T-helper 17 cell (primary cell): Measurements from ENCODE around the gene CRNKL1. TPM values are rescaled to one million over a fixed set of nuclear protein-coding genes. Genes with fewer than 3 reads are reported as not detected.

ENCODE experiments used
- ATAC-seq: fragments of 150-1000 bp; cut with Tn5 transposase; 2 replicates; pipeline ENCODE4 v1.10.0; 2021; ENCODE audit warnings: mild to moderate bottlenecking, moderate library complexity
- DNase-seq, 3 donors: peaks; one replicate each; pipeline versions ENCODE4 v3.0.0 to v3.0.0-alpha.2; 2020 to 2021
- H3K9me3 ChIP-seq: one replicate; pipeline ENCODE4 v1.7.0; 2013; ENCODE audit warnings: low read length, mild to moderate bottlenecking; ENCODE audit not compliant: control insufficient read depth, poor library complexity, severe bottlenecking
- H3K27ac Mint-ChIP-seq: one replicate; pipeline ENCODE4 v1.8.0; 2022; ENCODE audit warnings: mild to moderate bottlenecking, moderate library complexity, mixed read lengths
- H3K27me3 Mint-ChIP-seq: one replicate; pipeline ENCODE4 v1.8.0; 2022; ENCODE audit warnings: mixed read lengths
- H3K36me3 Mint-ChIP-seq: one replicate; pipeline ENCODE4 v1.8.0; 2022; ENCODE audit warnings: low read depth, mixed read lengths
- H3K4me1 Mint-ChIP-seq: one replicate; pipeline ENCODE4 v1.8.0; 2022; ENCODE audit warnings: mild to moderate bottlenecking, mixed read lengths
- H3K4me3 Mint-ChIP-seq: one replicate; pipeline ENCODE4 v1.8.0; 2022; ENCODE audit warnings: mild to moderate bottlenecking, moderate library complexity, mixed read lengths
- total RNA-seq, 4 donors: library from RNA in 2 of 4; stranded (reverse) in 2 of 4; gene quantifications; one replicate each; pipeline ENCODE4 v1.2.3 and lab custom pipeline; 2022 to 2026

CRNKL1 gene
- total RNA-seq, 2 donors from 2014 or later: 21.6 to 22.8 TPM

DNA sequence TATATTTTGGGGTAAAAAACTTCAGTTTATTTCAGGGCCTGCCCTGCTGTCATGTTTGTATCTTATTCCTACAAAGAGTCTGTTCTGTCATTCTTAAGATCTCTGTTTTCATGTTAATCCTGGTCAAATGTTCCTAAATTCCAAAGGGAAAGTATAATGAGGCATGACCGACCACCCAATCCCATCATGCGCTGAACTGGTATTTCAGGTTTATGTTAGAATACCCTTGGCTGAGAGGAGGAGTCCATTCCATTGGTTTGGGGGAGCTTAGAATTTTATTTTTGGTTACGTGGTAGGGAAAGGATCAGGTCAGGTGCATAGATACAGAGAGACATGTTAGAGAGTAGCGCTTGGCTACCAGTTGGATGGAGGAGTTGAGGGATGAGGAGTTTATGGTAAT is 25.8 kb upstream of the CRNKL1 start:
- H3K4me1 Mint-ChIP-seq: peaks cover 5% of the 10 kb centered on the region
- H3K27me3 Mint-ChIP-seq: peaks cover 50% of the 10 kb centered on the region
- H3K36me3 Mint-ChIP-seq: no peaks in the 10 kb centered on the region
- DNase-seq: no peak
- H3K27ac Mint-ChIP-seq: no peak overlapping the region
- no peak overlapping the region for H3K4me3 Mint-ChIP-seq
- no peaks in the 10 kb centered on the region for H3K9me3 ChIP-seq
- no peak for ATAC-seq

DNA sequence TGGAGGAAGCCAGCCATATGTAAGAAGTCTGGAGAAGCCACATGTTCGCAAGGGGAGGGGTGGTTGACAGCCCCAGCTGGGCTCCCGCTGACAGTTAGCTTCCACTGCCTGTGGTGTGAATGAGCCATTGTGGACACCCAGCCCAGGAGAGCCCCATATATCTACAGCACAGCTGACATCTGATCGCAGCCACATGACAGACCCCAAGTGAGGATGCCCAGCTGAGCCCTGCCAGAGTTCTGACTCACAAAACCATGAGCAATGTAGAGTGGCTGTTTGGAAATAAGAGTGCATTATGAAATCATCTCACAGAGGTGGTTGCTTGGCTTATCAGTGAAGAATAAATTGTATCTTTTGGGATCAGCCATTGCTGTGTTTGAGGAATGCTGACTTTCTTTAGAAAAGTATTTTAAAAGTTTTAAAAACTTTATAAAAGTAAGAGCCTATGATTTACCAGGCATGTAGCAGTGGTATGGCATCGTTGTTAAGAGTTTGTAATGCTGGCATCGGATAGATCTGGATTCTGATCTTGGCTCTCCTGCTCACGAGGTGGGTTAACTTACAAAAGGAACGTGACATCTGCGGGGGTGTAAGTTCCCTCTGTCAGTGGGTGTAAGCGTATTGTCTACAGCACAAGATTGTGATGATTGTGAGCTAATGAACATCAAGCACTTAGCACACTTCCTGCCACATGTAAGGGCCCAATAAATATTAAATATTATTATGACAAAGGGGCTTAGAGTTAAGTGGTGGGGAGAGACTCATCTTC is 24.2 kb upstream of the CRNKL1 start:
- Mint-ChIP-seq H3K4me1 (peaks cover 5% of the 10 kb centered on the region), H3K4me3 (no peak overlapping the region), H3K36me3 (no peaks in the 10 kb centered on the region), H3K27me3 (peaks cover 40% of the 10 kb centered on the region), H3K27ac (no peak overlapping the region)
- no peak for DNase-seq
- no peaks in the 10 kb centered on the region for H3K9me3 ChIP-seq
- no peak for ATAC-seq

DNA sequence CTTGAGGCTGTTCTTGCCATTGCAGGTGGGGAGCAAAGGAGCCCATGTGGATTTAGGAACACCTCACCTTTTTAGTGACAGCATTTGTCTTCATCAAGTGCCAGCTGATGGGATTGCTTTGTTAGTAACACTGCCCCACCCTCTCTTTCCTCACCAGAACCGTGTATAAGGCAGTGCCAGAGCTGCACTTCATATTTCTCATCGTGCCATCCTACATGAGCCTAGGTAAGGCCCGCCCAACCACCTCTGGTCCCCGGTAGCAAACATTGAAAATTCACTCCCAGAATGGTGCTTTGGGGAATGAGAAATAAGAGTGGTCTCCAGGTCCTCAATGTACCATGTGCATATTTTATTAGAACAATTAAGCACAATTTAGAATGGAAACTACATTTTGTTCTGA is 22.8 kb upstream of the CRNKL1 start:
- H3K4me3 Mint-ChIP-seq: no peak overlapping the region
- DNase-seq (no peak), ATAC-seq (no peak)
- no peaks in the 10 kb centered on the region for H3K36me3 Mint-ChIP-seq
- H3K9me3 ChIP-seq: no peaks in the 10 kb centered on the region
- H3K4me1 Mint-ChIP-seq: peaks cover 5% of the 10 kb centered on the region
- H3K27ac Mint-ChIP-seq: no peak overlapping the region
- H3K27me3 Mint-ChIP-seq: peaks cover 41% of the 10 kb centered on the region

DNA sequence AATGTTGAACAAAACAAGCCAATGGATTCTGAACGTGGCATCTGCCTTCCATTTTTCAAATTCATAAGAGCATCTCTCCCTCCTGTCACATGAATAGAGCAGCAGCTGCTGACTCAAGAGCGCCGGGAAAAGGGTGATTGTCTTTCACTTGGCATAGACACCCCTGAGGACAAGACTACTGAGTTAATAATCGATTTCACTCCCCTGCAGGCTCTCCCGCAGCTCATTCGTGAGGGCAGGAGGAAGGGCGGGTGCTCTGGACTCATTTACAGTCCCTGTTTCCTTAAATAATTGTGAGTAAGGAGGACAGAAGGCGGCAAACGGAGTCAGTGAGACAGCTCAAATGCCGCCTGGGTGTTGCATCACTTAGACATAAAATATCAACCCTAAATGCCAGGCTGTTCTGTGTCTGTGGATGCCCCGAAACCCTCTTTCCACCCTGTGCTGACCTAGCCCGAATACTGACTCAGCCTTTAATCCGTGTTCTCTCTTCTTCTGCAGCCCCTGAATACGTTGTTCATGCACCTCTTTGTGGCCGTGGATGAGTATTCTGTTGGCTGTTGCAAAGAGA is 21.6 kb upstream of the CRNKL1 start:
- no peaks in the 10 kb centered on the region for H3K36me3 Mint-ChIP-seq

DNA sequence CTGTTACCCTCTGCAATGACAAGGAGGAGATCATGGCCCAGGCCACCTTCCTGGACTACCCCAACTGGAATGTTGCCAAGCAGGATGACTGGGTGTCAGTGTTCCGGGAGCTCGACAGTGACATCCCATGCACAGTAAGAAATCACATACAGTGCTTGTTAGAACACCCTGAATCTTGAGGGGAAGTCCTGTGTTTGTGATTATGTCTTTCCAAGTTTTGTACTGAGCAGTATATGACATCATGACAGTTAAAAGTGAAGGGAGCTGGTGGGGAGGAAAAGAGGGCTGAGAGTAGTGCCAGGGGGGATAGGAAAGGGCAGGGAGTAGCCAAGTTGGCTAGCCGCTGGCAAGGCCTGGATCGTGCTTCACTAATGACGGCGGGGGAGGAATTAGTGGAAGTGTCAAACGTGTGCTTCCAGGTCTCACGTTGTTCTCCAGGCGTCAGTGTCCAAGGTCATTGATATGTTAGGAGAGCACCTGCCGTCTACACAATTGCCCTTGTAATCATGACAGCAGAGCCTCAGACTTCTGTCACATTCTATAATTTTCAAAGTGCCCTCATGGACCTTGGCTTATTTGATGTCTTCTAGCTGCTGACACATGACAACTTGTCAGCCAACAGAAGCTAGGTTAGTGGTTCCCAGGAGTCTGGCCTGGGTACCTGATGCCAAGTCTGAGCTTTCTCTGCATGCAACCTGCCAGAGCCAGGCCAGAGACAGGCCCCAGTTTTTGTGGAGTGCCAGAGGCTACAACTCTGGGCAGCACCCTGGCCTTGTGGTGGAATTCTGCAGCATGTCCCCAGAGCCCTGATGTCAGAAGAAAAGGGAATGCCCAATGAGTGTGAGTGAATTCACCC is 18.8 kb upstream of the CRNKL1 start:
- no peak for ATAC-seq
- no peak overlapping the region for H3K4me3 Mint-ChIP-seq
- H3K27me3 Mint-ChIP-seq: peaks cover 25% of the 10 kb centered on the region

More for the DNA sequence above, 21.6 kb upstream of the CRNKL1 start:
- DNase-seq: no peak
- Mint-ChIP-seq H3K4me1 (peaks cover 5% of the 10 kb centered on the region), H3K27ac (no peak overlapping the region), H3K27me3 (peaks cover 41% of the 10 kb centered on the region), H3K4me3 (no peak overlapping the region)
- ATAC-seq: no peak
- H3K9me3 ChIP-seq: no peaks in the 10 kb centered on the region

DNA sequence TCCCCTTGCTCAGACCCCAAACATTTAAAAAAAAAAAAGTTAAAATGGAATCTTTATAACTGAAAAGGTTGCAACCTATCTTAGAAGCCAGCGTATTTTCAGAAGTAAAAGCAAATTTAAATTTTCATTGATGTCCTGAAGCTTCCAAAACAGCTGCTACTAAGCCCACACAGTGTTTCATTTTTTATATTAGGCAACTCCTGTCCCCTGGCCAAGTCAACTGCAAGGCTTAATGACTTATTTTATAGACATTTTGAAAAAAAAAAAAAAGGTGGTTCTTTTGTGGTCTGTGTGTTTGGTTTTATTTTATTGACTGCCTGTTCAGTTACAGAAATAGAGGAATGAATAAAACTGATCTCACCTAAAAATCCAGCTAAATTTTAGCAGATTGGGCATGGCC is 13.1 kb upstream of the CRNKL1 start:
- no peaks in the 10 kb centered on the region for H3K9me3 ChIP-seq
- no peaks in the 10 kb centered on the region for H3K36me3 Mint-ChIP-seq
- H3K4me3 Mint-ChIP-seq: no peak overlapping the region
- ATAC-seq (no peak), DNase-seq (no peak)
- H3K27ac Mint-ChIP-seq: no peak overlapping the region
- H3K27me3 Mint-ChIP-seq: peaks cover 55% of the 10 kb centered on the region
- H3K4me1 Mint-ChIP-seq: peaks cover 2% of the 10 kb centered on the region

More for the DNA sequence above, 18.8 kb upstream of the CRNKL1 start:
- H3K9me3 ChIP-seq: no peaks in the 10 kb centered on the region
- DNase-seq: no peak
- no peaks in the 10 kb centered on the region for H3K36me3 Mint-ChIP-seq
- no peaks in the 10 kb centered on the region for H3K4me1 Mint-ChIP-seq
- H3K27ac Mint-ChIP-seq: no peak overlapping the region

DNA sequence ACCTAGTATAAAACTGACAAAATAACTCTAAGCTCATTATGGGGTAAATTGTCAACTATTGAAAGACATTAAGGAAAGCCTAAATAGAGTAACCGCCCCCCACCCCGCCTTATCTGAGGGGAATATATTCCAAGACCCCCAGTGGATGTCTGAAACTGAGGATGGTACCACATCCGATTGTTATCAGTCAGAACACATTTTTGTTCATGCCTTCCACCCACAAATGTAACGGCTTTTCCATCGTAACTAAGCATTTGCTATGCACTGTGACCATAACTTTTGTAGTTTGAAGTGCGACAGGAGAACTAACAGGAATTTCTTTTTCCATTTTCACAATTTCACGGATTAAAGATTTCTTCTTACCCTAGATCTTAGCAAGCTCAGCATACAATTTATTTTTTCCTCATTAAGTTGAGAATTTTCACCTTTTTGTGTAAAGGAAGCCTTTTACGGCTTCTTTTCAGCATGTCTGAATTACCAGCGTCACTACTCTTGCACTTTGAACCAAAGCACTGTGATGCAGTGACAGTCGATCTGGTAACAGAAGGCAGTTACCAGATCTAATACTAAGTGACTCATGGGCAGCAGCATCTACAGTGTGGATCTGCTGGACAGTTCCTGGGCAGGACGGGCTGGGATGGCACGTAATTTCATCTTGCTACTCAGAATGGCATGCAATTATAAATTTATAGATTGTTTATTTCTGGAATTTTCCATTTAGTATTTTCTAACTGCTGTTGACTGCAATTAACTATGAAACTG is 11.9 kb upstream of the CRNKL1 start:
- no peak overlapping the region for H3K4me3 Mint-ChIP-seq
- H3K27ac Mint-ChIP-seq: no peak overlapping the region
- DNase-seq (no peak), ATAC-seq (no peak)
- peaks cover 53% of the 10 kb centered on the region for H3K27me3 Mint-ChIP-seq
- no peaks in the 10 kb centered on the region for H3K9me3 ChIP-seq
- H3K4me1 Mint-ChIP-seq: peaks cover 2% of the 10 kb centered on the region
- no peaks in the 10 kb centered on the region for H3K36me3 Mint-ChIP-seq

DNA sequence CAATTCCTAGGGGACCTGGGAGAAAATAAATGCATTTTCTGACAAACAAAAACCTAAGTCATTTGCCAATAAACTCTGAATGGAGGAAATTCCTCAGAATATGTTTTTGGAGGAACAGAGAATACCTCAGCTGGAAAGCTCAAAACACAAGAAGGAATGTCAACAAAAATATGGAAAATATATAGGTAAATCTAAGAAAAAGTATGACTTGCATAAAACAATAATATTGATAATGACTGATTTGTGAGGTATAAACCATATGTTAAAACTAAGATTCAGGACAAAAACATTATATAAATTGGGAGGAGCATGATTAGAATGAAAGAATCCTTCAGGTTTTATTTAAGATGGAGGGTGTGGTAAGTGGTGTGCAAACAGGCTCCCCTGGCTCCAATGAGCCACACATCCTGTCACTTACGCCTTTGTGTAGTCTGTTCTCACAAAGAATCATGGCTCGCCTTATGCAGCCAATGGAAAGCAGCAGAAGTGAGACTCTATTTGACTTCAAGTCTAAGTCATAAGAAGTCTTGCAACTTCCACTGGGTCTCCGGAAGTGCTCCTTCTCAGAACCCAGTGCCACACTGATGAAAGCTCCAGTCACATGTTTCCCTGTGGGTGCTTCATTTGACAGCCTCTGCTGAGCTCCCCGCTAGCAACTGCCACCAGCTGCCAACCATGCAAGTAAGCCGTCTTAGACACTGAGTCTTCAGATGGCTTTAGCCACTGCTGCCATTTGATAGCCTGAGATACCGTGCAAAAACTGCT is 8.2 kb upstream of the CRNKL1 start:
- no peak for DNase-seq
- Mint-ChIP-seq H3K4me3 (no peak overlapping the region), H3K36me3 (no peaks in the 10 kb centered on the region), H3K27me3 (peaks cover 58% of the 10 kb centered on the region), H3K4me1 (peaks cover 2% of the 10 kb centered on the region), H3K27ac (no peak overlapping the region)
- no peaks in the 10 kb centered on the region for H3K9me3 ChIP-seq
- no peak for ATAC-seq

DNA sequence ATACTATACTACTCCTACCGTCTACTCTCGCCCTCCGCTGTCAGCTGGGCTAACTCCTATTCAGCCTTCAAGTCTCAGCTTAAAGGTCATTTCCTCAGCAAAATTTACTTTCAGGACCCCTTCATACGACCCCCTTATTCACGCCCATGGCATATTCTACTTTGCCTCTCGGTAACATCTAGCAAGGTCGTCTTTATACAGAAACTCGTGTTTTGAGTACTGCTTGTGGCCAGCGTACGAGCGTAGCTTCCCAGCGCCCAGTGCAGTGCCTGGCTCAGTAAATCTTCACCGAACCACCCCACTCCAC is 546 bp downstream of the CRNKL1 start:
- peak; percentile 20 for ATAC-seq

DNA sequence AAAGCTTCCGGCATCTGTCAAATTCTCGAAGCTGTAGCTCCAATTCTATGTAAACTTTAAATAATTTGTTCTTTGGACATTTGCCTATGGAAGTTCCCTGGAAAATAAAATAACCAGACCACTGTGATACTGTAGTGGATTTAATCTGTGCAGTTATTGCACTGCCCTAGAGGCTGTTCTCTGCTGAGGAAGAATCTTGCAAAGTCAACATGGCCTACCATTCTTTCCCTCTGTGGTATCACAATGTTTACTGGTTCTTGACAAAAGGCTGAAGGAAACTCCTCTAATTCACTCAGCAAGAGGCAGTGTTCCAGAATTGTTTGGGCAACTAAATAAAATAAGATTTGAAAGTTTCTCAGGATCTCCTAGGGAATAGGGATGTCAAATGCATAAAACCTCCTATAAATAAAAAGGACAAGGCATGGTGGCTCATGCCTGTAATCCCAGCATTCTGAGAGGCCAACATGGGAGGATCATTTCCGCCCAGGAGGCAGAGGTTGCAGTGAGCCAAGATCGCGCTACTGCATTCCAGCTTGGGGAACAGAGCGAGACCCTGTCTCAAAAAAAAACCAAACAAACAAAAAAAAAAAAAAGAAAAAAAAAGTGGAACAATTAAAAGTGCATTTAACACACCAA is 12.4 kb downstream of the CRNKL1 start:
- Mint-ChIP-seq H3K27ac (no peak overlapping the region), H3K4me3 (no peak overlapping the region), H3K4me1 (peaks cover 13% of the 10 kb centered on the region), H3K36me3 (peaks cover 23% of the 10 kb centered on the region), H3K27me3 (no peaks in the 10 kb centered on the region)
- no peaks in the 10 kb centered on the region for H3K9me3 ChIP-seq
- no peak for DNase-seq
- ATAC-seq: no peak

More for the DNA sequence above, 546 bp downstream of the CRNKL1 start:
- Mint-ChIP-seq H3K4me3 (peak overlapping the region; percentile 100), H3K27me3 (peaks cover 12% of the 10 kb centered on the region), H3K36me3 (peaks cover 10% of the 10 kb centered on the region), H3K27ac (peak overlapping the region; percentile 100), H3K4me1 (peaks cover 23% of the 10 kb centered on the region)
- no peak for DNase-seq
- H3K9me3 ChIP-seq: no peaks in the 10 kb centered on the region

DNA sequence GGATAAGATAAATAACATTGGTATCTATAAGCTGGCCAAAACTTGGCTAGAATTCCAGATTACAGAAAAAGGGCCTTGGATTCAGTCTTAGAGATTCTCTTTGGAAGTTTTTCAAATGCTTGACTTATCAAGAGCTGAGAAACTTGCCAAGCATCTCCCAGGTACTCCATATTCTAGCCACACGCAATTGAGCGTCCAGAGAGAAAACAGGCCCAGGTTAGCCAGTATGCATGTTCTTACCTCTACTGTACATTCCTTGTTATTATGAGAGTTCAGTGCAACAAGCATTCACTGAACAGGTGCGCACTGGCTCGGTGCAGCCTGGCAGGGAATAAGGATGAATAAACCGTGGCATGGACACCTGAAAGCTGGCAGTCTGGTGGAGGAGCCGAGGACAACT is 13.7 kb downstream of the CRNKL1 start:
- H3K4me3 Mint-ChIP-seq: no peak overlapping the region
- H3K27ac Mint-ChIP-seq: no peak overlapping the region
- ATAC-seq (no peak), DNase-seq (no peak)
- H3K4me1 Mint-ChIP-seq: peaks cover 8% of the 10 kb centered on the region
- H3K9me3 ChIP-seq: no peaks in the 10 kb centered on the region
- no peaks in the 10 kb centered on the region for H3K27me3 Mint-ChIP-seq
- H3K36me3 Mint-ChIP-seq: peaks cover 18% of the 10 kb centered on the region

DNA sequence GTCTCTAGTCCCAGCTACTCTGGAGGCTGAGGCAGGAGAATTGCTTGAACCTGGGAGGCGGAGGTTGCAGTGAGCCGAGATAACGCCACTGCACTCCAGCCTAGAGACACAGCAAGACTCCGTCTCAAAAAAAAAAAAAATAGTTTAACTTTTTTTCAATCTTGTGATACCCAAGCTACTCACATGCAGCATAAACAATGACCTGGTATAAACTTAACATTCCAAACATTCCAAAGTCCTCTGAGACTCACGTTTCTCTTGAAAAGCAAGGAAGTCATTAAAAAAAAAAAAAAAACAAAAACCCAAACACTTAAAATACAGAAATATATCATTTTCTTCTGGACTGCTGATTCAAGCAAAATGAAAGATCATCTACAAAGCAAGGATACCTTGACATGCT is 14.3 kb downstream of the CRNKL1 start:
- no peak for ATAC-seq
- Mint-ChIP-seq H3K27ac (peak overlapping the region; percentile 84), H3K4me1 (peaks cover 8% of the 10 kb centered on the region)

More for the DNA sequence above, 14.3 kb downstream of the CRNKL1 start:
- Mint-ChIP-seq H3K36me3 (peaks cover 13% of the 10 kb centered on the region), H3K4me3 (no peak overlapping the region), H3K27me3 (no peaks in the 10 kb centered on the region)
- no peak for DNase-seq
- no peaks in the 10 kb centered on the region for H3K9me3 ChIP-seq
